ENCODE data around the gene SNX5.

GRCh38 chr20:17941087-17941825 is 27.3 kb downstream of the SNX5 start:
- no peak for TF ChIP-seq CTCF (IDR thresholded peaks at IDR 0.05)
- TF ChIP-seq POLR2A (IDR thresholded peaks at IDR 0.05), result no peak
